ENCODE measurements around the gene LMF2.
A peak's percentile ranks its signal among the peaks of the same experiment; 100 is the strongest.

LMF2 gene

GRCh38 chr22:50507421-50507990, at the start of gene LMF2:
TSS of gene LMF2 (minus strand) at chr22:50507702. CDS start at chr22:50507675, 27 bp downstream.
- DNase-seq (ENCODE audit: extremely low spot score): peak; percentile 98
- ChIA-PET CTCF (interaction anchor here (0.6 to 6.4 kb wide), 9 partner anchors 9 to 255 kb away, joined by 3 to 56 read pairs (median 5); partner anchors contain the start of genes SCO2 and SYCE3), POLR2A (interaction anchor here (0.6 to 2.0 kb wide), 10 partner anchors 10 to 545 kb away, joined by 3 to 33 read pairs (median 4); partner anchors contain the start of genes SCO2 and SYCE3)
- no peak for TF ChIP-seq CTCF (IDR thresholded peaks at IDR 0.05; ENCODE audit: control extremely low read depth, extremely low read depth, low read depth, missing control alignments)

- ChIA-PET POLR2A (no interaction called here), CTCF (interaction anchor here (1.0 to 2.3 kb wide), 7 partner anchors 9 to 64 kb away, joined by 4 to 11 read pairs (median 4); partner anchors contain the start of gene SCO2)
- no peak for DNase-seq (ENCODE audit: extremely low spot score)
- TF ChIP-seq CTCF (IDR thresholded peaks at IDR 0.05; ENCODE audit: control extremely low read depth, extremely low read depth, low read depth, missing control alignments): no peak
Observed at GRCh38 chr22:50556703-50557102, 49.2 kb upstream of the LMF2 start.

GRCh38 chr22:50553310-50553709, 45.8 kb upstream of the LMF2 start:
- ChIA-PET CTCF (interaction anchor here (6.6 to 16.1 kb wide), 2 partner anchors 11 to 26 kb away, joined by 68 to 136 read pairs; partner anchors contain the start of genes SCO2, SYCE3 and TYMP), POLR2A (interaction anchor here (0.6 to 0.7 kb wide), 2 partner anchors 28 to 355 kb away, joined by 3 to 4 read pairs; partner anchors contain the start of gene SCO2)
- no peak for DNase-seq (ENCODE audit: extremely low spot score)
- no peak for TF ChIP-seq CTCF (IDR thresholded peaks at IDR 0.05; ENCODE audit: control extremely low read depth, extremely low read depth, low read depth, missing control alignments)

GRCh38 chr22:50551160-50551752, 43.8 kb upstream of the LMF2 start:
- POLR2A ChIA-PET: no interaction called here
- CTCF ChIA-PET: interaction anchor here (0.8 to 16.1 kb wide), 5 partner anchors 12 to 70 kb away, joined by 3 to 136 read pairs (median 3); partner anchors contain the start of genes SCO2, SYCE3 and TYMP
- TF ChIP-seq CTCF (IDR thresholded peaks at IDR 0.05; ENCODE audit: control extremely low read depth, extremely low read depth, low read depth, missing control alignments): no peak
- DNase-seq (ENCODE audit: extremely low spot score): no peak

- POLR2A ChIA-PET: interaction anchor here (0.9 kb wide), 1 partner anchor 13 kb away, joined by 3 read pairs; no protein-coding TSS in a partner anchor
- DNase-seq (ENCODE audit: extremely low spot score): no peak
- CTCF ChIA-PET: interaction anchor here (0.9 to 16.1 kb wide), 4 partner anchors 11 to 23 kb away, joined by 3 to 136 read pairs (median 36); partner anchors contain the start of genes SCO2, SYCE3 and TYMP
- no peak for TF ChIP-seq CTCF (IDR thresholded peaks at IDR 0.05; ENCODE audit: control extremely low read depth, extremely low read depth, low read depth, missing control alignments)
Observed at GRCh38 chr22:50550395-50550794, 42.9 kb upstream of the LMF2 start.
